ENCODE results near the gene BLACAT1.
A peak's percentile ranks its signal among the peaks of the same experiment; 100 is the strongest.

The BLACAT1 gene

DNA sequence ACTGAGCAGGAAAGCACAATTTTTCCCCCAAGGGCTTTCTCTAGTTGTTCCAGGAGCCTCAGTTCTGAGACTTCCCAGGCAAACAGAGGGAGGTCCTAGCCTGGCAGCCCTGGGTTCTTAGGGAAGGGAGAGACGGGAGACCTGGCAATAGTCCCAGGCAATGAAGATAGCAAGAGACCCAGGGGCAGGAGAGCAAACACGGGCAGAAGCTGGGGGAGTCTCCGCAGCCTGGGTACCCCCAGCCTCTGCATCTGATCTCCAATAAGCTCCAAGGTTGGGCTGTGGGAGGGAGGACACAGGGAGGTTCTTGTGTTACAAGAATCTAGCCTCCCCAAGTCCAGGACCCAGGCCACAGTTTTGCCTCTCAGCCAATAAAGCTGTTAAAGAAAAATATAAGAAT, 2.4 kb downstream of the BLACAT1 start:
- DNase-seq: no peak

DNA sequence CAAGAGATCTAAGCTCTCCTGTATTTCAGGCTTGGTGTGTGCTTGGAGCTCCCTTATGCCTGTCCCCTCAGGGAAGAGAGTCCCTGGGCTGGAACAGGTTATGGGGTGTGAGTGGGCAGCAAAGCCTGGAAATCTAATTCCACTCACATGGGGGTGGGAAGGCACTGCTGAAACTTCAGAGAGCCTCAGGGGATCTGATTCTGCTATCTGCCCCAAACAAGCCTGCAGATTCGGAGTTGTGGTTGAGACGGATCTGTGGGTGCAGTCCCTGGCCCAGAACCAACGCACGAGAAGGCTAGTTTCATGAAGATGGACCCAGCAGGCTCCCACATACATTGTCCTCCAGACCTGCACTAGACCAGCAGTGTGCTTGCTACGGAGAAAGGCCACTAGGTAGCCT, 2.9 kb downstream of the BLACAT1 start:
- DNase-seq: no peak

DNA sequence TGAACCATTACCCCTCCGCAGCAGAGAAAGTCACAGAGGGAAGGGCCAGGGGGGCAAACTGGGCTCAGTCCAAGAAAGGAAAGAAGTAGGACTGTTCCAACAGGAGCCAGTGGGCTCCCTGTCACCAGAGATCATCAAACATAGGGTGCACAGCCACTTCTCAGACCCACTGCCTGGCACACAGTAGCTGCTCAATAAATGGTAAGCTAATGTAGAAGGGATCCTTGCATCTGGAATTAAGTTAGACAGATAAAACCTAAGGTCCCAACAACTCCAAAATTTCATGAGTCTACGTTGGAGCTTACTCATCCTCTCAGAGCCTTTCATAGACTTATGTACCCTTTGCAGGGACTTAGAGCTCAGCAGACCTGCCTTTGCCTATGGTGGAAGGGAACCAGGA, 3.5 kb downstream of the BLACAT1 start:
- DNase-seq: no peak

DNA sequence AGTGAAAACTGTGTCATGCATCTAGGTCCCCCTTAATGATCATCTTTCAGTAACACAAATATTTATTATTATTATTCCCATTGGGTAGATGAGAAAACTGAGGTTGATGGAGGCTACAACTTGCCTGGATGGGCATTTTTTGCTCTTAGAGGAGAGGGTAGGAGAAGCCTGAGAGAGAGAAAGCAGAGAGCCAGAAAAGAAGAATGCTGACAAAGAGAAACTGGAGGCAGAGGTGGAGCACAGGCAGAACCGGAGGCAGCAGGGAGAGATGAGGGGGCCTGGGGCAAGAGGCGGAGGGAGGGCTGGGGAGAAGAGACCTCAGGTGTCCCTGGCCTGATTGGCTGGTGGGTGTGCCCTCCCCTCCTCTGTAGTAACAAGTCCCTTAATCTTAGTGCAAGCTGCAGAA, 4.1 kb downstream of the BLACAT1 start:
- no peak for DNase-seq

DNA sequence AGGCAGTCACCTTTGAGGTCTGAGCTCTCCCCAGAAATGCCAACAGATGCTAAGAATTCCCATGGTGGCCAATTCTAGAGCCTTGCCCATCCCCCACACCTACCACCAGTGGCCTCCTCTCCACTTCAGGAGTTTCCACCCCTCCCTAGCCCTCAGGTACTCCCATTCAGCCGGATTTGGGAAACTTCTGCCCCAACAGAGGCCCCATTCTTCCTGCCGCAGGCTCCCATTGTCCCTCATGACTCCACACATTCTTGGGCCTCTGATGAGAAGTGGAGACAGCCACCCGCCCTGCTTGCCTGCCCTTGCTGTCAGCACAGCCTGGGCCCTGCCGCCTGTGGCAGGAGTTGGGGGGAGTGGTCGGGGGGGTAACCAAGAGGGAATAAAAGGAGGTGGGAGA, 4.6 kb downstream of the BLACAT1 start:
- no peak for DNase-seq

DNA sequence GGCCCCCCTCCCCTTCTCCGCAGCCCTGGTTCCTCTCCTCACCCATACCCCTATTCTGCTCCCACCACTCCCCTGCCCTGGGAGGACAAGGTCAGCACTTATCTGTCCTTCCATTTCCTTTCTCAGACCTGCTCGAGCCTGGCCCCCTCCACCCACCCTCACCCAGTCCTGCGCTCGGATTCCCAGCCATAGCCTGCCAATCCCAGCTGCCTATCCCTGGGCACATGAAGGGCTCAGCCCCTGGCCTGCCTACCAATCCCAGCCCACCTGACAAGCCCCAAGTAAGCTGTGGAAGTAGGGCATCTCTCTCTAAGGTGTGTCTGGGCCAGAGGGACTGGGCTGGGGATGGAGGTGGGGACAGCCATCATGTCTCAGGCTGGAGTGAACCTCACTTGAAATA, 5.4 kb downstream of the BLACAT1 start:
- DNase-seq: no peak

DNA sequence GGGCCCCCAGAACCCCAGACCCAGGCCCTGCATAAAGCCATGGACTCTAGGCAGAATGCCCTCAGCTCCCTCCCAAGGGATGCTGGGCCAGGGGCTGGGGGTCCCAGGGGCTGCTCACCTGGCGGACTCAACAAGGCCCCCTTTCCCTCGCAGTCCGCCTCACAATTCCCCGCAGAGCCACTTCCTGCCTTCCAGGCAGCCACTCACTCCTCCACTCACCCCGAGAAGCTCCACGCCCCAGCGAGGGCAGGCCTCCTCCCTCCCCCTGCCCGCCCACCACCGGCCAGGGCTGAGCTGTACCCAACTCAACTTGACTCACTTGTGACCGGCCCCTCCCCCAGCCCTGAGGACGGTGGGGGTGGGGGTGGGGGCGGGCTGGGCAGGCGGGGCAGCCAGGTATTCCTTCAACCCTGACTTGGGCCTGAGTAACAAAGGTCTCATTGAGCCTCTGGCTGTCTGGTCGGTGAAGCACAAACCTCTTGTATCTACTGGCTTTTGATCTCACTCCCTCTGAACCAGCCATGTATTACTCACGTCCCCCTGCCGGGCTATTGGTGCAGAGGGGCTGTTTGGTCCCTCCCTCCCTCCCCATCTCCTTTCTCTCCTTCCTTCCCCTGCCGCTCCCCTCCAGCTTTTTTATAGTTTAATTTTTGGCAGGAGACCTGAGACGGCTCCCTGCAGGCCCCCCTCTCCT, 5.9 kb downstream of the BLACAT1 start:
- peak in 1 of 4 experiments; percentile 8 for DNase-seq

DNA sequence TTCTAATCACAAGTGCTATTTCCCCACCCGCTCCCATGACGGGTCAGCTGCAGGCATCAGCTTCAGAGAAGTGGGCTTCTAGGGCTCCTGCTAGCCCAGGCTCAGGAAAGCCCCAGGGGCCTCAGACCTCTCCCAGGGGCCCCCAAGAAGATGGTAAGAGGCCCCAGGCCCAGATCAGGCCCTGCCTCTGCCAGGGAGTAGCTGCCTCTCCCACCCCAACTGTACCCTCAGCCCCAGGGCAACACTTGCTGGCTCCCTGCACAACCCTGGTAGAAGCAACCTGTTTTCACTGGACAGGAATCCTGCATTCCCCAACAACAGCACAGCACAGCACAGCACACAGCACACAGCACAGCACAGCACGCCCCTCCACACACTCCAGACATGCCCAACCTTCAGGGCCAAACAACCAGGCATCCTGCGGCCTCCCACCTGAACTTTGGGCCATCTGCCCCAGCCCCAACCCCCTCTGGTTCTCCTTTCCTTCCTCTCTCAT, 6.5 kb downstream of the BLACAT1 start:
- no peak for DNase-seq

DNA sequence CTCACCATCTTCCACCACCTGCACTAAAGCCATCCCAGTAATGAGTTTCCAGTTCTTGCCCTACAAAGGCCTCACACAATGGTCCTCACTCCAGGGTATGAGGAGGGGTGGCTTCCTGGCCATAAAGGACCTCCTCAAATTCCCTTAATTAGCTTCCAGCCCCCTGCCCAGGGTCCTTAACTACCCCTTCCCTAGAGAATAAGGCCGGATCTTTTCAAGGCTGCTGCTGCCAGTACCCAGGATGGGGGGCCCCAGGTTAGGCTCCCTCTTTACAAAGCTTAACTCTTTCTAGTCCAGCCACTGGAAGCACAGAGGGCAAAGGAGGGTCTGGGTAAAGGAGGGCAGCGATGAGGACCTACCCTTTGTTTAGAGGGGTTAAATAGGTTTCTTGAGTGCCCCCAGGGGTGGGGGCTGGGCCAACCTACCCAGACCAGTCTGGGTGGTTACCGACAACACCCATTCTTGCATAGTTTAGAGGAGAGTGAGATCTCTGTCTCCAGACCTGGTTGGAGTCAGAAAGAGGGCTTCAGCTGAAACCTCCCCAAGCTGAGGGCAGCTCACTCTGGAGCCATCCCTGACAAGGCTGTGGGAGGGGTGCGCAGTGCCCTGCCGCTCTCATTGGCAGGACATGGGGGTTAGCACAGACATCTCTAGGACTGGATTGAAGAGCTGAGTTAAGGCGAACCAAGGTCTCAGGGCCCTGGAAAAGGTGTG, 7.1 kb downstream of the BLACAT1 start:
- DNase-seq: no peak

DNA sequence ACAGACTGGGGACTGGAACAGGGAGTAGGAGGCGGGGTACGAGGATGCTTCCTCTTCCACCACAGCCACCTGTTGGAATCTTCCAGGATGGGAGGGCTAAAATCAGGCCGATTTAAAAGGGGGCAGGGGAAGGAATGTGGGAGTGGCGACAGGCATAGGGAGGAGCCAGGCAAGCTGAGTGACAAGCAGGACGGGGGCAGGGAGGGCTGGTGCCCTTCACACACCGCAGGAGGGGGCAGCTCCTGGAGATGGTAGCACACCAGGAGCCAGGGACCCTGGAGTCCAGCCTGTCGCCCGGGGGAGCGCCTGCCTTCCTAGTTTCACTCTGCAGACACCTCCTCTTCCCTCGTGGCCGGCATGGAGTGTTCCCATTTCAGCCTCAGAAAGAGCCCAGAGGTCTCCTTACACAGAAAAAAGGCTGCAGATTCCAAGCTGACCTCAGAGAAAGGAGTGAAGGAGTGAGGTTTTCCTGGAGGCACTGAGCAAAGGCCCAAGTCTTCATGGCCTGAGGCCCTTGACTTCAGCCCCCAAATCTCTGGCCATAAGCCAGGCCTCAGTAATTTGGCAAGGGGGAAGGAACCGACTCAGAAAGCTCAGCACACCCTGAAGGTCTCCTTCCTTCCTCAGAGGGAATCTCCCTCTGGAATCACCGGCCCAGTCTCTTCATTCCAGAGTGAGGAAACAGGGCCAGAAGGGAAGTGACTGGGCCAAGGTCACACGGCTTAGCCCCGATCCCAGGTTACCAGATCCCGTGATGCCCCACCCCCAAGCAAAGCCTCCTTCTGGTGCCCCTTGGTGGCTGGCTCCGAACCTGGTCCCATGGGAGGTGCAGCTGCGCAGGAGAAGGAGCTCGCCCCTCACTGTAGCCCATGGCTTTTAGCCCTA, 8.1 kb downstream of the BLACAT1 start:
- no peak for DNase-seq

DNA sequence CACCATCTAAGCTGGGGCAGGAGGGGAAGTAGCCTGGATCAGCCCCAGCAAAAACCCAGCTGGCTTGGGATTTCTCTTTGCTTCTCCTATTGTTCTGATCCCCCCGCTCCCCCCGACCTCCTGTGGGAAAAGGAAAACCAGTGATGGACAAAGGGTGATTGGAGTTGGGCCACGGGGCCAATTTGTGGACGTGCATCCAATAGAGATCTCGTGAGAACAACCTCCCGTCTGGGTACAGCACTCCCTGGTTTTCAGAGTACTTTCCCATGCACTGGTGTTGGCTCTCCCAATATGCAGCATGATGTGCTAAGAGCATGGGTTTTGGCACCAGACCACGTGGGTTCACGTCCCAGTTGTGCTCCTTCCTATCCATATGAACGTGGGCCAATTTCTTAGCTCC, 9.0 kb downstream of the BLACAT1 start:
- DNase-seq: no peak

DNA sequence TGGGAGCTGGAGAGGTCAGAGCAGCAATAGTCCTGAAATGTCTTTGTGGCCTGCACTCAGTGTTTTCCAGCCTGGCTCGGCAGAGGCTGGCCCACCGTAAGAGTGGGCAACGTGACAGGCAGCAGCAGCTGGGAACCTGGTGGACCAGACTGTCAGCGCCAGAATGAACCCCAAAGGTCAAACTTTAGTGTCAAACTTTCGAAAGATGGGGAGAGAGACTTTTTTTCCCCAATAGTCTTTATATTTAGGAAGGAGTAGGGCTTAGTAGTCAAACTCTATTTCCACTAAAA, 10.3 kb downstream of the BLACAT1 start:
- no peak for DNase-seq

DNA sequence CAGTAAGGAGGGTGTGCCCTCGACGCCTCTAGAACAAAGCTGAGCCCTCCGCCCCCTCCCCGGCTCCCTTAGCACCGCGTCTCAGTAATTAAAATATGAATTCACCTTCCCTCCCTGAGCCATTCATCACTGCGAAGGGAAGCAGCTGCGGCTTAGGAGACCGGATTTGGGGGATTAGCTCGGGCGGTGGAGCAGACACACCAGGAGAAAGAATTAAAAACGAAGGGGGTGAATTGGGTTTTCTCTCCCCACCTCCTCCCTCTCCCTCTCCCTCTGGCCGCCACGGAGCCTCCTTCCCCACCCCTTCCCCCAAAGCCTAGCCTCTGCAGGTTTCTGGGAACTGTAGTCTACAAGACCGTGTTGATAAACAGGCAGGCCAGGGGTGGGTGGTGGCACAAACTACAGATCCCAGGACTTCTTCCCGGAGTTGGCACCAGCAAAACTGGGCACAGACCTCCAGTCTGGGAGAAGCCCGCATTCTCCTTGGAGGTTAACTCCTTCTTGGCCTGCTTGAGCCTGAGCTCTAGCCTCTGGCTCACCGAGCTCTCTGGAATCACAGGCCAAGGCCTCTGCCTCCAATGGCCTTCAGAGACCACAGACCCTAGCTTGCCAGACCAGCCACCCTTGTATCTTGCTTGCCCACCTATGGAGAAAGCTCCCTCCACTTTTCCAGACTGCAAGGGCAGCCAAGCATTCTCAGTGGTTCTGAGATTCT, 10.8 kb downstream of the BLACAT1 start:
- DNase-seq: no peak

DNA sequence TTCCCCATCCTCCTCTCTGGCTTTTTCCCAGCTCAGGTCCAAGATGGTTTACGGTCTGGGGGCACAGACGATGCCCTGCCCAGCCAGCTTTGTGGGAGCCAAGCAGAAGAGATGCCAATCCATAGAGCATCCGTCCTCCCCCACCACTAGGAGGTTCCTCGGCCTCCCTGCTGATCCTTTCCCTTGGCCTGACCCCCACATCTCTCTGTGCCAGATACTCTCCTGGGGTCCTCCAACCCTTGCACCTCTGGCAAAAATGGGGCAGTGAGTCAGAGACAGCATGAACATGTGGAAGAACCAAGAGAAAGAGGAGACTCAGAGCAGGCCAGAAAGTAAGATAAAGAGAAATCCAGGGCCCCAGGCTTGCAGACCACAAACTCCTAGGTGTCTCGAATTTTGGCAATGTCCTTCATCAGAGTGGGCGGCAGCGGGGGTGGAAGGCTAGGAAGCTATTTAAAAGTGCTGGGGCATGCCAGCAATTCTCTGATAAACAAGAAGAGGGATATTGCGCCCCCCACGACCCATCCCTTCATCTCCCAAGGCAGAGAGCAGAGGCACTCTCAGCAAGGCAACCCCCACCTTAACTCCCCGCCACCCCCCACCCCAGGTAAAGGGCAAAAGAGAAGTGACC, 11.4 kb downstream of the BLACAT1 start:
- no peak for DNase-seq

DNA sequence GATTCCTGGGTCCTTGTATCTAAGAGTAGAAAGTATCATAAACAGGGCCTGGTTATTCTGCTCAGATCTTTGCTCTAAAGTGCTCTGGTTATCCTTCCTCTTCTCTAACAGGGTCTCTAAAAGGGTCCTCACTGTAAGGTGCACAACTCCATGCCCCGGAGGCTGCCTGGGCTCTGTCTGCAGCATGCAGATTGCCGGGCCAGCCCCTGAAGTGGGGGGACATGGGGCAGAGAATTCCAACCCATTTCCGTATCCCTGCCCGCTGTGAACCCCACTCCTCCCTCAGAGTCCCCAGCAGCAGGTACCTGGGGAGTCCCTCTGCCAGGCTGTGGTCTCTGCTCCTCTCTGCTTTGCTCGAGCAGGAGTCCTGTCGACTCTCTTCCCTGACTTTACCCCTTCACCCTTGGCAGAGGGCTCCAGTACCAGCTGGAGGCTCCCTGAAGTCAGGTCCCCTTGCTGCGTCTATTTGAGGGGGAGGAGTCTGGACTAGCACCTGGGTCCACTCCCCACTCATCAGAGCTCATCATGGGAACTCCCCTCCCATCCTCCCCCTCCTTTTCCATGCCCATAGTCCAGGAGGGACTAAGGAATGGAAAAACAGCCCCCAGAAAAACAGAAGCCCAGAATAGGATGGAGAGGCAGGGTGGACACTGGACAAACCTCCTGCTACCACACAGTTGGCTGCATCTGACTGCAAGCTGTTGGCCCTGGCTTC, 12.1 kb downstream of the BLACAT1 start:
- DNase-seq: no peak

DNA sequence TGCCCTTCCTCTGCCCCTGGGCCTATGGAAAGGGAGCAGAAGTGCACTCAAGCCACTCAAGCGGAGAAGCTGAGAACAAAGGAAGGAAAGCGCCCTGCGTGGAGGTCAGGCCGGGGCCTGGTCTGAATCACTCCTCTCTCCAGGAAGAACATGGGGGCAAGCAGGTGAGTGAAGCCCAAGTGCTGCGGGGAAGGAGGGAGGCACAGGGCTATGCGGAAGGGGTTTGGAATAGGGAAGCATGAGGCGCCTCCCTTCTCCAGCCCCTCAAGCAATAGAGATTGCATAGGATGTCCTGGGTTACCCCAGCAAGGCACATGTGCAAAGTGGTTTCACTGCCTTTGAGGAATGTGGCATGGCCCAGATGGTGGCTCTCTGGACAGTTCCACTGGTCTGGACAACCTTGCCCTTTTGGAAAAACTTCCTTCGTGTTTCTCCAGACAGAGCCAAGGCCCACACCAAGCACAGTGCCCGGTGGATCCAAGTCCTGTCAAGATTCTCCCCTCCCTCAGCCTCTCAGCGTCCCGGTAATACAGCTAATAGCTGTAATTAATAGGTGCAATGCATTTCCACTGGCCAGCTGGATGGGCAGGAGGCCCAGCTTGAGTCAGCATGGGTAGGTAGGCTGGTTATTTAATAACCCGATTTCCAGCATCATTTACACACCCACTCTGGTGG, 13.7 kb downstream of the BLACAT1 start:
- DNase-seq: no peak

DNA sequence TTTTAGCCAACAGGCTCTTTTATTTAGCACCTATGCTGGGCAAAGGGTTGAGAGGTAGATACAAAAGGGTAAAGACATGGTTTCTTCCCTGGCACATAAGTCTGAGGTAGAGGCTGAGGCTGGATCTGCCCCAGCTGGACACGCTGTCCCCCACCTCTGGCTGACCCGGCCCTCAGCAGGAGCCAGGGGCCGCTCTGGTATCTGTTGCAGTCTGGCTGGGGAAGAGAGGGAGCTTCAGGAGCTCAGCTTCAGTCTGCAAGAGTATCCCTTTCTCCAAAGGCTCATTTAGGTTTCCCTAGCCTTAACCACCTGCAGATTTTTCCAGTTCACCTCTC, 14.2 kb downstream of the BLACAT1 start:
- no peak for DNase-seq

DNA sequence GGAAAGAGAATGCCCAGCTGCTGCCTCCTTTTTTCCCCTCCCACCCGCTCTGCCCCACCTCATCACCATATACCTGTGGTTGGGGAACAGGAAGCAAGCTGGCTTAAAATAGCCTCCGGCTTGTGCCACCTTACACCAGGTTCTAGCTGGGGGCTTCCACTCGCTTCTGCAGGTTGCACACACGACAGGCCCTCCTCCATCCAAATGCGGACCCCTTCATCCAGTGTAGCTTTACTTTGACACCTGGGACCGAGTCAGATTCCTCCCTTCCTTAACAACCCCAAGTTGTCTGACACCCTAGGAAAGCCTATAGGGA, 14.6 kb downstream of the BLACAT1 start:
- no peak for DNase-seq

DNA sequence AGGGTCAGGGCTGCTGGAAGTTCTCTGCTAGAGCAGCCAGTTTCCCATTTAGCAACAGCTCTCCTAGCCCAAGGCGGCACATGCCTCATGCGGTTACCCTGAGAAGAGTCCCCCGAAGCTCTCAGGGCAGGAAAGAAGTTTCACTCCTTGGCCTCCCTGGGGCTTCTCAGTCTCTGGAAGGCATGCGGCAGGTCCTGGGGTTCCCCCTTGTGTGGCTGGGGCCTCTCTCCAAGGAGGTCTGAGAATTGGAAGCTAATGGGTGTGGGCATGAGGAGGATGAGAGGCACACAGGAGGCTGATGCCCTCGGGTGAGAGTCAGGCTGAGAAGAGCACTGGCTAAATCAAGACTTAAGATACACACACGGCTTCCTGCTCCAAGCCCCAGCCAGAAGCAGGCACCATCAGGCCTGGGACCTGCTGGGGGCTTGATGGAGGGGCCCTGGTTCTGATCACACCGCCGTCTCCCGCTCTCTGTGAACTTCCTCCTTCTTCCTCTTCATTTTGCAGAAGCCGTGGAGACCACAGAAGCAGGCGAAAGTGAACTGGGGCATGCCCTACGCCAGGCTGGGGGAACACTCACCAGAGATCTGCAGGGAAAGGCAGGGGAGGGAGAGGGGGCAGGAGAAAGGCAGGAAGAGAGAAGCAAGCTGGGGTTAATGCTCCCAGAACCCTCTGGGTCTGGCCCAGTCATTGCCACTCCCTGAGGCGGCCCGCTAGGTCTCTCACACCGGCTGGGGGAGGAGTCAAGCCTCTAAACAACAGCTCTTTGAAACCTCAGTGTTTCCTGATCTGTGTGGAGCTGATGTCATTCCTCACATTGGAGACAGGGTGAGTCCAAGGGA, 15.1 kb downstream of the BLACAT1 start:
- peak; percentile 8 to 36 (median 24) for DNase-seq

DNA sequence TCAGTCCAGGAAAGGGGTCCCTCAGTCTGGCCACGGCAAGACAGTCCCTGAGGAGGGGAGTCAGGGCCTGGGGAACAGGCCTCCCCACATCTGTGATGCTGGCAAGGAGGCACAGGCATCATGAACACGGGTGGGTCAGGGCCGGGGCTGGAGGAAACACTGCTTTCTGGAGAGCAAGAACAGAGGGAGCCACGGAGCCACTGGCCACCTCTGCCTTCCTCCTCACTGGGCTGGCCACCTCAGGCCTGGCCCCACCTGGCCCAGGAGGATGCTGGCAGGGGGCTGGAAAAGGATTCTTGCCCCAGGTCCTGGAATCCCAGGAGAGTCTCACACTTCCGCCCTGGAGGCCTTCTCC, 15.7 kb downstream of the BLACAT1 start:
- DNase-seq: no peak

All from activated CD4-positive, CD25-positive, alpha-beta regulatory T cell (primary cell).